Transverse colon (tissue), 4 donors: Measurements from ENCODE around the gene MAST4. TPM values are rescaled to one million over a fixed set of nuclear protein-coding genes. Genes with fewer than 3 reads are reported as not detected.

ENCODE experiments used
- DNase-seq: peaks from one replicate; pipeline ENCODE4 v3.0.0-alpha.2; 2019
- H3K27ac ChIP-seq, 4 donors: fragments of 200-600 bp; sonication (generic); 2 replicates each; pipeline ENCODE4 v1.5.1; 2016 to 2018; ENCODE audit warnings: inconsistent platforms in 4 of 4
- H3K27me3 ChIP-seq: fragments of 200-600 bp; sonication (generic); 2 replicates; pipeline ENCODE4 v1.5.1; 2017; ENCODE audit warnings: inconsistent platforms
- H3K36me3 ChIP-seq, 4 donors: fragments of 200-600 bp; sonication (generic); 2 replicates each; pipeline ENCODE4 v1.5.1; 2017 to 2019; ENCODE audit warnings: inconsistent platforms in 4 of 4
- H3K4me1 ChIP-seq, 4 donors: fragments of 200-600 bp; sonication (generic); 2 replicates each; pipeline ENCODE4 v1.5.1; 2017 to 2020; ENCODE audit warnings: inconsistent platforms in 4 of 4
- H3K4me3 ChIP-seq, 4 donors: fragments of 200-600 bp; sonication (generic); 1 replicate in 1 of 4; 2 replicates in 3 of 4; pipeline versions ENCODE4 v1.5.1 to v1.6.1; 2017 to 2019; ENCODE audit warnings: inconsistent platforms in 4 of 4
- H3K9me3 ChIP-seq, 2 donors: fragments of 200-600 bp; sonication (generic); 2 replicates each; pipeline ENCODE4 v1.5.1; 2017 to 2019; ENCODE audit warnings: inconsistent platforms in 2 of 2
- CTCF ChIP-seq, 5 experiments: fragments of 200-600 bp in 3 of 5; fragments of 450-650 bp in 2 of 5; sonication (generic) in 3 of 5; IDR thresholded peaks; 1 replicate in 2 of 5; 2 replicates in 3 of 5; pipeline ENCODE4 v1.5.1; 2016 to 2017; ENCODE audit warnings: antibody characterized with exemption in 5 of 5, inconsistent platforms in 3 of 5, mild to moderate bottlenecking in 2 of 5, moderate library complexity in 1 of 5
- EP300 ChIP-seq: sonication (generic); formaldehyde crosslinking; IDR thresholded peaks from one replicate; pipeline ENCODE4 v1.6.1; 2017; ENCODE audit warnings: antibody characterized with exemption, low read depth
- POLR2A ChIP-seq: fragments of 450-650 bp; IDR thresholded peaks from one replicate; pipeline ENCODE4 v1.6.1; 2016; ENCODE audit warnings: antibody characterized with exemption, mild to moderate bottlenecking, moderate library complexity
- POLR2AphosphoS5 ChIP-seq, 3 donors: sonication (generic); formaldehyde crosslinking; IDR thresholded peaks; one replicate each; pipeline ENCODE4 v1.6.1; 2016; ENCODE audit warnings: antibody characterized with exemption in 3 of 3
- WGBS, 2 donors: methylation state at CpG; one replicate each; pipeline ENCODE4 v1.1.5; 2018; ENCODE audit warnings: low coverage in 1 of 2; 5-methylcytosine and 5-hydroxymethylcytosine counted together
- in situ Hi-C, 4 donors: fragments of 200-750 bp; cut with MboI; loops; one replicate each; pipeline versions ENCODE4 v1.15.0 to v1.15.1; 2017; ENCODE audit warnings: low sequenced_read_pairs in 3 of 4, low pct_ligation_motif_present in 1 of 4, low pct_unique_long_range_greater_than_20kb in 1 of 4
- intact Hi-C: fragments of 100-400 bp; cut with DNase I; formaldehyde crosslinking; loops from one replicate; pipeline ENCODE4 v1.15.1; 2023; ENCODE audit warnings: low total_unique reads
- total RNA-seq, 4 donors: library from RNA; depleted of rRNA; stranded (reverse); fragments of >200 nt; gene quantifications; one replicate each; pipeline ENCODE4 v1.1.0, GENCODE V29; 2016

MAST4 gene
- total RNA-seq, 4 donors from 2014 or later = 20.3 to 46.8 (median 35.4) TPM

GRCh38 chr5:67028371-67028770 is 432.2 kb downstream of the MAST4 start:
- H3K4me1 ChIP-seq = peaks cover 0 to 22% (median 8%) of the 10 kb centered on the region in 4 donors
- intact Hi-C loops = no loop called here
- H3K36me3 ChIP-seq = no peaks in the 10 kb centered on the region
- DNase-seq = no peak
- no peaks in the 10 kb centered on the region for H3K27me3 ChIP-seq
- in situ Hi-C loops = no loop called here
- no peak for TF ChIP-seq EP300
- TF ChIP-seq POLR2AphosphoS5 (IDR thresholded peaks at IDR 0.05) = no peak
- 83 to 89% methylated on average over 4 of the region's 4 CpGs for WGBS, 2 donors
- no peak overlapping the region for H3K27ac ChIP-seq
- H3K9me3 ChIP-seq = no peaks in the 10 kb centered on the region
- H3K4me3 ChIP-seq = no peak overlapping the region

GRCh38 chr5:67028941-67029340 is 432.7 kb downstream of the MAST4 start:
- Histone ChIP-seq H3K27me3 (no peaks in the 10 kb centered on the region), H3K4me1 (peaks cover 0 to 26% (median 13%) of the 10 kb centered on the region in 4 donors), H3K27ac (no peak overlapping the region), H3K9me3 (no peaks in the 10 kb centered on the region), H3K36me3 (no peaks in the 10 kb centered on the region), H3K4me3 (no peak overlapping the region)
- DNase-seq = no peak
- intact Hi-C loops = no loop called here
- 93 to 100% methylated on average over 3 to 4 of the region's 4 CpGs for WGBS, 2 donors
- in situ Hi-C loops = no loop called here
- TF ChIP-seq CTCF (IDR thresholded peaks at IDR 0.05) = no peak
- no peak for TF ChIP-seq EP300
- no peak for TF ChIP-seq POLR2A
- no peak for TF ChIP-seq POLR2AphosphoS5 (IDR thresholded peaks at IDR 0.05)

- TF ChIP-seq POLR2AphosphoS5 (IDR thresholded peaks at IDR 0.05) = no peak
- no peak for TF ChIP-seq POLR2A
- TF ChIP-seq CTCF (IDR thresholded peaks at IDR 0.05) = no peak
- no peak for TF ChIP-seq EP300
- no peak overlapping the region for H3K27ac ChIP-seq
Observed at GRCh38 chr5:67029481-67029880, 433.3 kb downstream of the MAST4 start.

GRCh38 chr5:67030289-67031056 is 434.3 kb downstream of the MAST4 start:
- Histone ChIP-seq H3K27me3 (no peaks in the 10 kb centered on the region), H3K36me3 (no peaks in the 10 kb centered on the region), H3K4me1 (peaks cover 0 to 33% (median 14%) of the 10 kb centered on the region in 4 donors), H3K27ac (no peak overlapping the region), H3K9me3 (no peaks in the 10 kb centered on the region), H3K4me3 (no peak overlapping the region)
- intact Hi-C loops = no loop called here
- in situ Hi-C loops = loop anchor here in 1 of 4 donors (10.0 kb wide), 1 partner anchor 54 kb away; no protein-coding TSS in a partner anchor
- 33 to 36% methylated on average over 2 of the region's 2 CpGs for WGBS, 2 donors
- TF ChIP-seq CTCF (IDR thresholded peaks at IDR 0.05) = no peak
- no peak for DNase-seq

More at GRCh38 chr5:67029481-67029880, 433.3 kb downstream of the MAST4 start:
- H3K4me1 ChIP-seq = peaks cover 0 to 31% (median 14%) of the 10 kb centered on the region in 4 donors
- no peaks in the 10 kb centered on the region for H3K36me3 ChIP-seq
- in situ Hi-C loops = no loop called here
- H3K4me3 ChIP-seq = no peak overlapping the region
- no peak for DNase-seq
- intact Hi-C loops = no loop called here
- H3K9me3 ChIP-seq = no peaks in the 10 kb centered on the region
- no peaks in the 10 kb centered on the region for H3K27me3 ChIP-seq

- H3K4me3 ChIP-seq = no peak overlapping the region
- no peak overlapping the region for H3K27ac ChIP-seq
- 71 to 78% methylated on average over 3 of the region's 3 CpGs for WGBS, 2 donors
- no peak for DNase-seq
- peaks cover 0 to 33% (median 14%) of the 10 kb centered on the region in 4 donors for H3K4me1 ChIP-seq
- TF ChIP-seq CTCF (IDR thresholded peaks at IDR 0.05) (no peak), POLR2AphosphoS5 (IDR thresholded peaks at IDR 0.05) (no peak), EP300 (no peak), POLR2A (no peak)
- no peaks in the 10 kb centered on the region for H3K27me3 ChIP-seq
- no peaks in the 10 kb centered on the region for H3K36me3 ChIP-seq
- intact Hi-C loops (no loop called here), in situ Hi-C loops (loop anchor here in 1 of 4 donors (10.0 kb wide), 1 partner anchor 54 kb away; no protein-coding TSS in a partner anchor)
- H3K9me3 ChIP-seq = no peaks in the 10 kb centered on the region
Observed at GRCh38 chr5:67031057-67031443, 434.9 kb downstream of the MAST4 start.
